K562 (cell line): ENCODE measurements around the gene AIFM3. TPM values are rescaled to one million over a fixed set of nuclear protein-coding genes. Genes with fewer than 3 reads are reported as not detected.

ENCODE experiments used
- ATAC-seq: fragments of 200-7000 bp; cut with Tn5 transposase; 3 replicates; pipeline ENCODE4 v1.9.1; 2020; ENCODE audit warnings: moderate library complexity
- BruUV-seq: library from RNA; stranded (reverse); fragments of 400-500 nt; replicated peaks from 2 replicates; lab custom pipeline; 2021; lab: Mats Ljungman, UMichigan
- CTCF ChIA-PET: fragments of 300-600 bp; formaldehyde crosslinking; extraction: SDS; loops from one replicate; lab custom pipeline; 2021; ENCODE audit warnings: low intra/inter-chr PET ratio; lab: Yijun Ruan, JAX
- POLR2A ChIA-PET: fragments of 300-600, 350-650 bp; sonication (Branson Sonifier 250); formaldehyde crosslinking; extraction: SDS; loops from one replicate; lab custom pipeline; 2021; ENCODE audit warnings: antibody characterized with exemption, inconsistent platforms; lab: Yijun Ruan, JAX
- DNase-seq, 4 experiments: peaks; one replicate each; pipeline versions ENCODE4 v3.0.0 to v3.0.0-alpha.2; 2011 to 2018; ENCODE audit warnings: low spot score in 3 of 4, mixed read lengths in 3 of 4; ENCODE audit errors: extremely low read depth in 1 of 4
- FAIRE-seq: peaks from 2 replicates; lab custom pipeline; 2011; peaks lifted over from hg19 to GRCh38; lab: Jason Lieb, UNC
- H2AFZ ChIP-seq: 2 replicates; pipeline ENCODE4 v1.6.0; 2011; ENCODE audit warnings: low read depth, low read length, control low read depth, inconsistent platforms
- H3K27ac ChIP-seq: fragments of 200-600 bp; 3 replicates; pipeline ENCODE4 v1.8.0; 2011; ENCODE audit warnings: low read depth, mild to moderate bottlenecking, control low read depth, inconsistent platforms, low read length, moderate library complexity, mixed read lengths; ENCODE audit errors: extremely low read depth
- H3K27me3 ChIP-seq, 2 experiments: fragments of 300-600 bp in 1 of 2; 2 replicates in 1 of 2; 3 replicates in 1 of 2; pipeline versions ENCODE4 v1.6.0 to v1.8.0; 2011; ENCODE audit warnings: inconsistent platforms in 2 of 2, low read length in 2 of 2, mild to moderate bottlenecking in 1 of 2, mixed read lengths in 1 of 2, moderate library complexity in 1 of 2; ENCODE audit not compliant: control insufficient read depth in 2 of 2, insufficient read depth in 2 of 2
- H3K36me3 ChIP-seq: fragments of 300-600 bp; 3 replicates; pipeline ENCODE4 v1.8.0; 2011; ENCODE audit warnings: mild to moderate bottlenecking, low read length, inconsistent platforms; ENCODE audit not compliant: control insufficient read depth, insufficient read depth
- H3K4me1 ChIP-seq, 2 experiments: fragments of 200-600 bp in 1 of 2; replicated peaks in 1 of 2; 2 replicates in 1 of 2; 3 replicates in 1 of 2; pipeline versions ENCODE4 v1.5.1 to v1.8.0; 2011; ENCODE audit warnings: inconsistent platforms in 2 of 2, low read length in 2 of 2, mild to moderate bottlenecking in 1 of 2, mixed read lengths in 1 of 2, moderate library complexity in 1 of 2; ENCODE audit not compliant: control insufficient read depth in 2 of 2, insufficient read depth in 2 of 2
- H3K4me2 ChIP-seq: 2 replicates; pipeline ENCODE4 v1.6.1; 2011; ENCODE audit warnings: low read length, control low read depth, inconsistent platforms, mixed read lengths; ENCODE audit not compliant: insufficient read depth
- H3K4me3 ChIP-seq: fragments of 200-600 bp; sonication (generic), shearing (Covaris generic); 2 replicates; pipeline ENCODE4 v1.5.1; 2016; ENCODE audit warnings: control low read depth, inconsistent platforms
- H3K79me2 ChIP-seq: fragments of 200-600 bp; 3 replicates; pipeline ENCODE4 v1.8.0; 2011; ENCODE audit warnings: low read length, inconsistent platforms; ENCODE audit not compliant: control insufficient read depth, insufficient read depth
- H3K9ac ChIP-seq, 2 experiments: 2 replicates each; pipeline versions ENCODE4 v1.6.0 to v1.6.1; 2011; ENCODE audit warnings: low read depth in 2 of 2, low read length in 2 of 2, control low read depth in 1 of 2, inconsistent platforms in 1 of 2, mild to moderate bottlenecking in 1 of 2, mixed read lengths in 1 of 2; ENCODE audit not compliant: insufficient read depth in 1 of 2
- H3K9me1 ChIP-seq: one replicate; pipeline ENCODE4 v1.6.0; 2011; ENCODE audit warnings: inconsistent platforms, mild to moderate bottlenecking, low read length, moderate library complexity; ENCODE audit not compliant: control insufficient read depth, insufficient read depth
- H3K9me3 ChIP-seq: replicated peaks from 2 replicates; pipeline ENCODE4 v1.5.1; 2011; ENCODE audit warnings: low read depth, low read length, inconsistent platforms; ENCODE audit not compliant: control insufficient read depth, insufficient read depth
- H4K20me1 ChIP-seq: replicated peaks from 2 replicates; pipeline ENCODE4 v1.6.1; 2011; ENCODE audit warnings: low read length, inconsistent platforms, mixed read lengths; ENCODE audit not compliant: control insufficient read depth, insufficient read depth
- E2F3 ChIP-seq: fragments of 250-450 bp; sonication (Bioruptor Pico); IDR thresholded peaks from 2 replicates; pipeline ENCODE4 v1.4.0; 2020; ENCODE audit warnings: mild to moderate bottlenecking
- HDAC6 ChIP-seq: IDR thresholded peaks from 2 replicates; pipeline ENCODE4 v1.6.1; 2012; ENCODE audit warnings: low read depth, mild to moderate bottlenecking, control low read depth, inconsistent platforms, low read length, moderate library complexity
- HDAC8 ChIP-seq: fragments of 450-650 bp; IDR thresholded peaks from 2 replicates; pipeline ENCODE4 v1.6.1; 2016; ENCODE audit warnings: mild to moderate bottlenecking, missing genetic modification characterization, moderate library complexity, missing compliant biosample characterization
- HIVEP1 ChIP-seq: fragments of 250-450 bp; sonication (Bioruptor Pico); IDR thresholded peaks from 2 replicates; pipeline ENCODE4 v1.4.0; 2020; ENCODE audit warnings: mild to moderate bottlenecking
- HNRNPLL ChIP-seq: fragments of 200-400 bp; formaldehyde crosslinking; IDR thresholded peaks from 2 replicates; pipeline ENCODE4 v1.6.1; 2017; ENCODE audit warnings: low read length, low read depth, mild to moderate bottlenecking; ENCODE audit not compliant: poor library complexity, severe bottlenecking
- HOMEZ ChIP-seq: fragments of 250-450 bp; sonication (Bioruptor Pico); IDR thresholded peaks from 2 replicates; pipeline ENCODE4 v1.4.0; 2020; ENCODE audit warnings: mild to moderate bottlenecking, moderate library complexity
- IFI16 ChIP-seq: fragments of 250-450 bp; sonication (Bioruptor Pico); IDR thresholded peaks from 2 replicates; pipeline ENCODE4 v2.1.2; 2022; ENCODE audit warnings: mild to moderate bottlenecking, inconsistent platforms
- MCM5 ChIP-seq: fragments of 450-650 bp; IDR thresholded peaks from 2 replicates; pipeline ENCODE4 v1.6.1; 2016; ENCODE audit warnings: low read depth
- MED1 ChIP-seq: sonication (generic); formaldehyde crosslinking; IDR thresholded peaks from 2 replicates; pipeline ENCODE4 v1.8.1; 2023; ENCODE audit warnings: missing genetic modification reagents, borderline replicate concordance
- NFATC3 ChIP-seq: fragments of 450-650 bp; IDR thresholded peaks from 2 replicates; pipeline ENCODE4 v1.6.1; 2017; ENCODE audit warnings: mild to moderate bottlenecking
- ZC3H8 ChIP-seq: fragments of 450-650 bp; IDR thresholded peaks from 2 replicates; pipeline ENCODE4 v1.6.1; 2017
- ZFPM2 ChIP-seq: fragments of 250-450 bp; sonication (Bioruptor Pico); IDR thresholded peaks from 2 replicates; pipeline ENCODE4 v1.5.1; 2022; ENCODE audit warnings: mild to moderate bottlenecking
- ZNF239 ChIP-seq: fragments of 250-450 bp; sonication (Bioruptor Pico); IDR thresholded peaks from 2 replicates; pipeline ENCODE4 v1.4.0; 2020; ENCODE audit warnings: mild to moderate bottlenecking
- WGBS: fragments of 100-300 bp; shearing (Covaris generic); methylation state at CpG from one replicate; pipeline ENCODE4 v1.1.6; 2016; ENCODE audit warnings: low coverage, mixed read lengths; ENCODE audit not compliant: insufficient coverage; ENCODE audit errors: missing lambda C conversion rate; 5-methylcytosine and 5-hydroxymethylcytosine counted together
- in situ Hi-C: fragments of 300-500 bp; cut with MboI; formaldehyde crosslinking; loops from 4 replicates; pipeline ENCODE4 v1.15.0; 2018; ENCODE audit warnings: inconsistent platforms, mixed read lengths
- intact Hi-C: fragments of 100-400 bp; cut with micrococcal nuclease; formaldehyde crosslinking; loops from 2 replicates; pipeline ENCODE4 v1.14.2; 2022
- polyA plus RNA-seq, 8 experiments: library from polyadenylated mRNA; depleted of rRNA in 4 of 8; stranded (reverse) in 5 of 8; unstranded in 3 of 8; fragments of >200 nt; fragmentation: Nextera tagmentation in 2 of 8; fragmentation: Illumina TruSeq in 1 of 8; extraction: Ambion mirVana in 2 of 8; extraction: Trizol in 1 of 8; gene quantifications; 2 replicates each; pipeline versions ENCODE4 v1.2.1 to v1.2.3, GENCODE V29; 2011 to 2014; ENCODE audit warnings: inconsistent platforms in 1 of 8, missing spikeins in 1 of 8
- total RNA-seq, 7 experiments: library from RNA; depleted of rRNA in 6 of 7; stranded (reverse); fragments of >200 nt in 6 of 7; fragmentation: Illumina TruSeq in 2 of 7; extraction: Trizol in 2 of 7; gene quantifications; 2 replicates each; pipeline versions ENCODE4 v1.2.1 to v1.2.3, GENCODE V29; 2011 to 2021; ENCODE audit warnings: low replicate concordance in 1 of 7
- TF ChIP-seq, protein P1 (sequence below): fragments of 250-450 bp; sonication (Bioruptor Pico); IDR thresholded peaks from 2 replicates; pipeline ENCODE4 v1.4.0; 2020; ENCODE audit warnings: borderline replicate concordance
- TF ChIP-seq, protein P2 (sequence below): fragments of 450-650 bp; formaldehyde crosslinking; IDR thresholded peaks from 2 replicates; pipeline ENCODE4 v1.4.0; 2020; ENCODE audit warnings: mild to moderate bottlenecking, moderate library complexity

The AIFM3 gene
- total and polyA plus RNA-seq, 9 of the 15 experiments (the other 6 are each of a cell fraction or from before 2014, with no cell fraction given), result 0.03 to 0.20 (median 0.07) TPM; not detected in 1

GRCh38 chr22:21025266-21025665 lies 58.2 kb downstream of the AIFM3 start (continued):
- TF ChIP-seq HNRNPLL, result peak; percentile 16

DNA sequence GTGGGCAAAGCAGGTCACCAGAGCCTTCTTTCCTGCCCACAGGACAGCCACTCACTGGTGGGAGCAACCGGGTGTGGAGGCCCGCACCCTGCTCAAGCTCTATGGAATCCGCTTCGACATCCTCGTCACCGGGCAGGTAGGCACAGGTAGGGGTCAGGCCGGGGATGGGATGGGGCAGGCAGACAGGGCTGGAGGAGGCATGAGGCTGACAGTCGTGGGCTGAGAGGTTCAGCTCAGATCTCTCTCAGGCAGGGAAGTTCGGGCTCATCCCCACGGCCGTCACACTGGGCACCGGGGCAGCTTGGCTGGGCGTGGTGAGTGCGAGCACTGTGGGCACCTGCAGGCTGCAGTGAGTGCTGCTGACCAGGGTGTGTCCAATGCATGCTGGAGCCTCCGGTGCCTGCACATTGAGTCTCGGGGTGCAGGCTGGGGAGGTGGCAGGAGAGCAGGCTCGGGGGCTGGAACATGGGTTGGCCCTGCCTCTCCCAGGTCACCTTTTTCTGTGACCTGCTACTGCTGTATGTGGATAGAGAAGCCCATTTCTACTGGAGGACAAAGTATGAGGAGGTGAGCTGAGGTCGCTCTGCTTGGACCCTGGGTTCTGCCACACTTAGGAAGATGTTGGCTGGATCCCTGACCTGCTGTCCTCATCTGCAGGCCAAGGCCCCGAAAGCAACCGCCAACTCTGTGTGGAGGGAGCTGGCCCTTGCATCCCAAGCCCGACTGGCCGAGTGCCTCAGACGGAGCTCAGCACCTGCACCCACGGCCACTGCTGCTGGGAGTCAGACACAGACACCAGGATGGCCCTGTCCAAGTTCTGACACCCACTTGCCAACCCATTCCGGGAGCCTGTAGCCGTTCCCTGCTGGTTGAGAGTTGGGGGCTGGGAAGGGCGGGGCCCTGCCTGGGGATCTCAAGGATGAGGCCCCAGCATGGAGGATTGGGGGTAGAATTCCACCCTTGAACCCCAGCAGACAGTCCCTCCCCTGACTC lies 59.0 kb downstream of the AIFM3 start:
- Histone ChIP-seq H3K79me2 (no peaks in the 10 kb centered on the region), H3K4me2 (no peak overlapping the region), H3K9ac (peak overlapping the region in 1 of 2 experiments; percentile 71; a peak in 2 of 4 replicates), H3K9me1 (peaks cover 4% of the 10 kb centered on the region), H3K4me1 (peaks cover 0 to 52% of the 10 kb centered on the region in 2 experiments; a peak in 2 of 5 replicates), H3K9me3 (no peaks in the 10 kb centered on the region), H4K20me1 (peaks cover 41% of the 10 kb centered on the region), H3K27me3 (peaks cover 37 to 61% of the 10 kb centered on the region in 2 experiments; a peak in 4 of 5 replicates), H2AFZ (no peak overlapping the region), H3K36me3 (no peaks in the 10 kb centered on the region), H3K27ac (no peak overlapping the region), H3K4me3 (no peak overlapping the region)
- WGBS, result 32% methylated on average over 27 of the region's 27 CpGs
- BruUV-seq, result no TSS peak
- DNase-seq (peak in 2 of 4 experiments; percentile 63 to 64), ATAC-seq (no peak), FAIRE-seq (no peak)
- intact Hi-C loops, result no loop called here
- in situ Hi-C loops, result no loop called here
- CTCF ChIA-PET, result no interaction called here
- POLR2A ChIA-PET, result interaction anchor here (0.5 to 10.2 kb wide), 6 partner anchors 8 to 79 kb away, joined by 4 to 120 read pairs (median 20); partner anchors contain the start of genes LRRC74B, P2RX6 and THAP7
- TF ChIP-seq HOMEZ (CRISPR knock-in tag) (0 out of 2 replicates have a peak, but pooled peaks have one; percentile 87), ZNF239 (CRISPR knock-in tag) (no peak), E2F3 (CRISPR knock-in tag) (peak; percentile 77), NFATC3 (no peak), IFI16 (CRISPR knock-in tag) (no peak), HIVEP1 (CRISPR knock-in tag) (peak; percentile 72; the same call in 1 of the 2 replicates), MCM5 (no peak), HDAC6 (no peak), ZC3H8 (no peak), HDAC8 (no peak), ZFPM2 (CRISPR knock-in tag) (0 out of 2 replicates have a peak, but pooled peaks have one; percentile 62), MED1 (CRISPR knock-in tag) (peak; percentile 43; the same call in 1 of the 2 replicates)
- TF ChIP-seq, protein P1, sequence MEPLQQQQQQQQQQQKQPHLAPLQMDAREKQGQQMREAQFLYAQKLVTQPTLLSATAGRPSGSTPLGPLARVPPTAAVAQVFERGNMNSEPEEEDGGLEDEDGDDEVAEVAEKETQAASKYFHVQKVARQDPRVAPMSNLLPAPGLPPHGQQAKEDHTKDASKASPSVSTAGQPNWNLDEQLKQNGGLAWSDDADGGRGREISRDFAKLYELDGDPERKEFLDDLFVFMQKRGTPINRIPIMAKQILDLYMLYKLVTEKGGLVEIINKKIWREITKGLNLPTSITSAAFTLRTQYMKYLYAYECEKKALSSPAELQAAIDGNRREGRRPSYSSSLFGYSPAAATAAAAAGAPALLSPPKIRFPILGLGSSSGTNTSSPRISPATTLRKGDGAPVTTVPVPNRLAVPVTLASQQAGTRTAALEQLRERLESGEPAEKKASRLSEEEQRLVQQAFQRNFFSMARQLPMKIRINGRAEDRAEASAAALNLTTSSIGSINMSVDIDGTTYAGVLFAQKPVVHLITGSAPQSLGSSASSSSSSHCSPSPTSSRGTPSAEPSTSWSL (CRISPR knock-in tag), result peak; percentile 63; the same call in 1 of the 2 replicates
- TF ChIP-seq, protein P2, sequence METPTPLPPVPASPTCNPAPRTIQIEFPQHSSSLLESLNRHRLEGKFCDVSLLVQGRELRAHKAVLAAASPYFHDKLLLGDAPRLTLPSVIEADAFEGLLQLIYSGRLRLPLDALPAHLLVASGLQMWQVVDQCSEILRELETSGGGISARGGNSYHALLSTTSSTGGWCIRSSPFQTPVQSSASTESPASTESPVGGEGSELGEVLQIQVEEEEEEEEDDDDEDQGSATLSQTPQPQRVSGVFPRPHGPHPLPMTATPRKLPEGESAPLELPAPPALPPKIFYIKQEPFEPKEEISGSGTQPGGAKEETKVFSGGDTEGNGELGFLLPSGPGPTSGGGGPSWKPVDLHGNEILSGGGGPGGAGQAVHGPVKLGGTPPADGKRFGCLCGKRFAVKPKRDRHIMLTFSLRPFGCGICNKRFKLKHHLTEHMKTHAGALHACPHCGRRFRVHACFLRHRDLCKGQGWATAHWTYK (CRISPR knock-in tag), result 0 out of 2 replicates have a peak, but pooled peaks have one; percentile 44
